ENCODE data around the gene GPRC5A.

DNA sequence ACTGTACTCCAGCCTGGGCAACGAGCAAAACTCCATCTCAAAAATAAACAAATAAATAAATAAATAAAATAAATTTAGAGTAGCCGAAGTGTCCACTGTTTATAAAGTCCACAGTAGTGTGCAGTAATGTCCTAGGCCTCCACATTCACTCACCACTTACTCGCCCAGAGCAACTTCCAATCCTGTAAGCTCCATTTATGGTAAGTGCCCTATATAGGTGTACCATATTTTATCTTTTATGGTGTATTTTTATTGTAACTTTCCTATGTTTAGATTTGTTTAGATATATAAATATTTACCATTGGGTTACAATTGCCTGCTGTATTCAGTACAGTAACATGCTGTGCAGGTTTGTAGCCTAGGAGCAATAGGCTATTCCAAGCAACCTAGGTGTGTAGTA, 37.9 kb upstream of the GPRC5A start:
- TF ChIP-seq, protein P1, sequence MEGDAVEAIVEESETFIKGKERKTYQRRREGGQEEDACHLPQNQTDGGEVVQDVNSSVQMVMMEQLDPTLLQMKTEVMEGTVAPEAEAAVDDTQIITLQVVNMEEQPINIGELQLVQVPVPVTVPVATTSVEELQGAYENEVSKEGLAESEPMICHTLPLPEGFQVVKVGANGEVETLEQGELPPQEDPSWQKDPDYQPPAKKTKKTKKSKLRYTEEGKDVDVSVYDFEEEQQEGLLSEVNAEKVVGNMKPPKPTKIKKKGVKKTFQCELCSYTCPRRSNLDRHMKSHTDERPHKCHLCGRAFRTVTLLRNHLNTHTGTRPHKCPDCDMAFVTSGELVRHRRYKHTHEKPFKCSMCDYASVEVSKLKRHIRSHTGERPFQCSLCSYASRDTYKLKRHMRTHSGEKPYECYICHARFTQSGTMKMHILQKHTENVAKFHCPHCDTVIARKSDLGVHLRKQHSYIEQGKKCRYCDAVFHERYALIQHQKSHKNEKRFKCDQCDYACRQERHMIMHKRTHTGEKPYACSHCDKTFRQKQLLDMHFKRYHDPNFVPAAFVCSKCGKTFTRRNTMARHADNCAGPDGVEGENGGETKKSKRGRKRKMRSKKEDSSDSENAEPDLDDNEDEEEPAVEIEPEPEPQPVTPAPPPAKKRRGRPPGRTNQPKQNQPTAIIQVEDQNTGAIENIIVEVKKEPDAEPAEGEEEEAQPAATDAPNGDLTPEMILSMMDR (IDR thresholded peaks at IDR 0.05): no peak
- TF ChIP-seq POLR2A (IDR thresholded peaks at IDR 0.05): no peak
